ENCODE measurements around the gene LITAF. TPM values are rescaled to one million over a fixed set of nuclear protein-coding genes. Genes with fewer than 3 reads are reported as not detected.

LITAF gene
- total RNA-seq, 1 donor from 2014 or later: 42.5 TPM

DNA sequence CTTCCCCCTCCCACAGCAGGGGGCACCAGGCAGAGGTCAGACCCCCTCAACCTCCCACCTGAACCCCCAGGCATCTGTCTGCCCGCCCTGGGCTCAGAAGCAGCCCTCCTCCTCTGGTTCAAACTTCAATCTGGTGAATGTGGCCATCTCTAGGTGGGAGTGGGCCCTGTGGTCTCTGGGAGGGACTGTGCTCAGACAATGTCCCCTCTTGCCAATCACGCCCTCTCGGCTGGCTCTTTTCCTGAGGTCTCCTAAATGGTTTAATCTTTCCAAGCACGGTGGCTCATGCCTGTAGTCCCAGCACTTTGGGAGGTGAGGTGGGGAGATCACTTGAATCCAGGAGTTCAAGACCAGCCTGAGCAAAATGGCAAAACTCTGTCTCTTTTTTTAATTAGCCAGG is 15.2 kb downstream of the LITAF start:
- TF ChIP-seq EZH2phosphoT487 (IDR thresholded peaks at IDR 0.05): no peak
- no peak for TF ChIP-seq EZH2 (IDR thresholded peaks at IDR 0.05)
- TF ChIP-seq, protein P1, sequence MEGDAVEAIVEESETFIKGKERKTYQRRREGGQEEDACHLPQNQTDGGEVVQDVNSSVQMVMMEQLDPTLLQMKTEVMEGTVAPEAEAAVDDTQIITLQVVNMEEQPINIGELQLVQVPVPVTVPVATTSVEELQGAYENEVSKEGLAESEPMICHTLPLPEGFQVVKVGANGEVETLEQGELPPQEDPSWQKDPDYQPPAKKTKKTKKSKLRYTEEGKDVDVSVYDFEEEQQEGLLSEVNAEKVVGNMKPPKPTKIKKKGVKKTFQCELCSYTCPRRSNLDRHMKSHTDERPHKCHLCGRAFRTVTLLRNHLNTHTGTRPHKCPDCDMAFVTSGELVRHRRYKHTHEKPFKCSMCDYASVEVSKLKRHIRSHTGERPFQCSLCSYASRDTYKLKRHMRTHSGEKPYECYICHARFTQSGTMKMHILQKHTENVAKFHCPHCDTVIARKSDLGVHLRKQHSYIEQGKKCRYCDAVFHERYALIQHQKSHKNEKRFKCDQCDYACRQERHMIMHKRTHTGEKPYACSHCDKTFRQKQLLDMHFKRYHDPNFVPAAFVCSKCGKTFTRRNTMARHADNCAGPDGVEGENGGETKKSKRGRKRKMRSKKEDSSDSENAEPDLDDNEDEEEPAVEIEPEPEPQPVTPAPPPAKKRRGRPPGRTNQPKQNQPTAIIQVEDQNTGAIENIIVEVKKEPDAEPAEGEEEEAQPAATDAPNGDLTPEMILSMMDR (IDR thresholded peaks at IDR 0.05): no peak
- Histone ChIP-seq H3K27me3 (no peaks in the 10 kb centered on the region), H3K9me3 (ENCODE audit: low read depth) (no peaks in the 10 kb centered on the region), H4K20me1 (ENCODE audit: low read depth) (peaks cover 5% of the 10 kb centered on the region), H3K9ac (no peak overlapping the region), H3K79me2 (ENCODE audit: low read depth) (peaks cover 91% of the 10 kb centered on the region), H3K4me1 (peaks cover 5% of the 10 kb centered on the region), H3K27ac (no peak overlapping the region), H3F3A (ENCODE audit: low read depth) (no peaks in the 10 kb centered on the region), H3K4me2 (no peak overlapping the region), H3K4me3 (no peak overlapping the region), H2AFZ (replicated peaks) (no peak overlapping the region), H3K36me3 (no peaks in the 10 kb centered on the region)
- H3K9me3 Mint-ChIP-seq: peaks cover 3% of the 10 kb centered on the region
- peak overlapping the region; percentile 21 for H3K27ac Mint-ChIP-seq
- H3K36me3 Mint-ChIP-seq: no peaks in the 10 kb centered on the region
- no peak overlapping the region for H3K4me3 Mint-ChIP-seq
- H3K4me1 Mint-ChIP-seq: peaks cover 3% of the 10 kb centered on the region
- H3K27me3 Mint-ChIP-seq (ENCODE audit: insufficient read depth, low read depth): peaks cover 2% of the 10 kb centered on the region
- DNase-seq (ENCODE audit: low spot score): no peak

DNA sequence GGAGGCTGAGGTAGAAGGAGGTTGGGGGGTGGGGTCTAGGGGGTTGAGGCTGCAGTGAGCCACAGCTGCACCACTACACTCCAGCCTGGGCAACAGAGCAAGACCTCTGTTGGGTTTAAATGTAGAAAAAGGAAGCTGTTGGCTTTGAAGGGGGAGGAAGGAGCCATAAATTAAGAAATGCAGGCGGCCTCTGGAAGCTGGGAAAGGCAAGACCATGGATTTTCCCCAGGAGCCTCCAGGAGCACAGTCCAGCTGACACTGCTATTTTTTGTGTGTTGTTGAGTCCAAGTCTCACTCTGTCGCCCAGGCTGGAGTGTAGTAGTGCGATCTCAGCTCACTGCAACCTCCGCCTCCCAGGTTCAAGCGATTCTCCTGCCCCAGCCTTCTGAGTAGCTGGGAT is 15.9 kb downstream of the LITAF start:
- Histone ChIP-seq H3K9me3 (ENCODE audit: low read depth) (no peaks in the 10 kb centered on the region), H3K4me3 (no peak overlapping the region), H3K4me2 (no peak overlapping the region), H4K20me1 (ENCODE audit: low read depth) (peaks cover 5% of the 10 kb centered on the region), H2AFZ (replicated peaks) (no peak overlapping the region), H3K27ac (no peak overlapping the region), H3F3A (ENCODE audit: low read depth) (no peaks in the 10 kb centered on the region), H3K4me1 (peaks cover 5% of the 10 kb centered on the region), H3K9ac (no peak overlapping the region), H3K79me2 (ENCODE audit: low read depth) (peaks cover 89% of the 10 kb centered on the region), H3K27me3 (no peaks in the 10 kb centered on the region), H3K36me3 (no peaks in the 10 kb centered on the region)
- Mint-ChIP-seq H3K4me1 (peaks cover 3% of the 10 kb centered on the region), H3K9me3 (peaks cover 3% of the 10 kb centered on the region), H3K4me3 (peak overlapping the region; percentile 41), H3K36me3 (no peaks in the 10 kb centered on the region), H3K27ac (no peak overlapping the region), H3K27me3 (ENCODE audit: insufficient read depth, low read depth) (peaks cover 2% of the 10 kb centered on the region)
- TF ChIP-seq EZH2phosphoT487 (IDR thresholded peaks at IDR 0.05) (no peak), EZH2 (IDR thresholded peaks at IDR 0.05) (no peak)
- TF ChIP-seq, protein P1 (IDR thresholded peaks at IDR 0.05): no peak
- no peak for DNase-seq (ENCODE audit: low spot score)

DNA sequence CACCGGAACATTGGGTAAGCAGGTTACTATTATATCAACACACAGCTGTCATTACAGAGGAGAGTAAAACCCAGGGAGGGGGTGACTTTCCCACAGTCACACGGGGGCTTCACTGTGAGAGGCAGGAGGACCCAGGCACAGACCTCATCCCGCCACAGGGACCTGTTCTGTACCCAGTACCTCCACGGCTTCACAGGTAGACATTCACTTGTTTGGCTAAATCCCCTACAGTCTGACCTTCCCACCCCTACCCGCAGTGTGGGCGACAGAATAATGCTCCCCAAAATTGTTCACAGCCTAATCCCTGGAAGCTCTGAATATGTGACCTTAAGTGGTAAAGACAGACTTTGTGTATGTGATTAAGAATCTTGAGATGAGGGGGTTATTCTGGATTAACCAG is 16.5 kb downstream of the LITAF start:
- peaks cover 5% of the 10 kb centered on the region for H4K20me1 ChIP-seq (ENCODE audit: low read depth)
- H3K27me3 ChIP-seq: no peaks in the 10 kb centered on the region
- H3K4me2 ChIP-seq: no peak overlapping the region

More for the DNA sequence above, 16.5 kb downstream of the LITAF start:
- no peak for DNase-seq (ENCODE audit: low spot score)
- H3F3A ChIP-seq (ENCODE audit: low read depth): no peaks in the 10 kb centered on the region
- no peak overlapping the region for H3K27ac ChIP-seq
- H3K36me3 ChIP-seq: no peaks in the 10 kb centered on the region
- H3K4me3 Mint-ChIP-seq: peak overlapping the region; percentile 41
- H3K27ac Mint-ChIP-seq: no peak overlapping the region
- TF ChIP-seq, protein P1 (IDR thresholded peaks at IDR 0.05): no peak
- TF ChIP-seq EZH2 (IDR thresholded peaks at IDR 0.05) (no peak), EZH2phosphoT487 (IDR thresholded peaks at IDR 0.05) (no peak)
- H3K4me1 ChIP-seq: peaks cover 5% of the 10 kb centered on the region
- H3K9ac ChIP-seq: no peak overlapping the region
- no peak overlapping the region for H3K4me3 ChIP-seq
- no peak overlapping the region for H2AFZ ChIP-seq (replicated peaks)
- H3K27me3 Mint-ChIP-seq (ENCODE audit: insufficient read depth, low read depth): peaks cover 2% of the 10 kb centered on the region
- no peaks in the 10 kb centered on the region for H3K9me3 ChIP-seq (ENCODE audit: low read depth)
- H3K36me3 Mint-ChIP-seq: no peaks in the 10 kb centered on the region
- H3K9me3 Mint-ChIP-seq: peaks cover 3% of the 10 kb centered on the region
- peaks cover 3% of the 10 kb centered on the region for H3K4me1 Mint-ChIP-seq
- peaks cover 84% of the 10 kb centered on the region for H3K79me2 ChIP-seq (ENCODE audit: low read depth)

All from neural progenitor cell (in vitro differentiated cells).